ENCODE data around the gene HECTD1.

GRCh38 chr14:31080056-31080455, 127.5 kb downstream of the HECTD1 start:
- no peak for TF ChIP-seq EP400 (IDR thresholded peaks at IDR 0.05)
- TF ChIP-seq, protein P1, sequence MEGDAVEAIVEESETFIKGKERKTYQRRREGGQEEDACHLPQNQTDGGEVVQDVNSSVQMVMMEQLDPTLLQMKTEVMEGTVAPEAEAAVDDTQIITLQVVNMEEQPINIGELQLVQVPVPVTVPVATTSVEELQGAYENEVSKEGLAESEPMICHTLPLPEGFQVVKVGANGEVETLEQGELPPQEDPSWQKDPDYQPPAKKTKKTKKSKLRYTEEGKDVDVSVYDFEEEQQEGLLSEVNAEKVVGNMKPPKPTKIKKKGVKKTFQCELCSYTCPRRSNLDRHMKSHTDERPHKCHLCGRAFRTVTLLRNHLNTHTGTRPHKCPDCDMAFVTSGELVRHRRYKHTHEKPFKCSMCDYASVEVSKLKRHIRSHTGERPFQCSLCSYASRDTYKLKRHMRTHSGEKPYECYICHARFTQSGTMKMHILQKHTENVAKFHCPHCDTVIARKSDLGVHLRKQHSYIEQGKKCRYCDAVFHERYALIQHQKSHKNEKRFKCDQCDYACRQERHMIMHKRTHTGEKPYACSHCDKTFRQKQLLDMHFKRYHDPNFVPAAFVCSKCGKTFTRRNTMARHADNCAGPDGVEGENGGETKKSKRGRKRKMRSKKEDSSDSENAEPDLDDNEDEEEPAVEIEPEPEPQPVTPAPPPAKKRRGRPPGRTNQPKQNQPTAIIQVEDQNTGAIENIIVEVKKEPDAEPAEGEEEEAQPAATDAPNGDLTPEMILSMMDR (IDR thresholded peaks at IDR 0.05 in 2 of 3, conservative IDR thresholded peaks at IDR 0.05 in 1 of 3; ENCODE audit: insufficient read depth in 2 of 3, low read depth in 1 of 3, low read length in 3 of 3): no peak

All from K562 (cell line).